GM21786 (cell line): ENCODE results near the gene MINPP1.
"Not testable (repeated sequence)": the region's sequence is repeated elsewhere in the genome, so short reads cannot be mapped to it uniquely, and the experiment has no call there.

Experiments used
- ATAC-seq: cut with Tn5 transposase; IDR thresholded peaks from one replicate; pipeline ENCODE4 v1.9.1; 2021; ENCODE audit not compliant: unreplicated experiment

The MINPP1 gene

DNA sequence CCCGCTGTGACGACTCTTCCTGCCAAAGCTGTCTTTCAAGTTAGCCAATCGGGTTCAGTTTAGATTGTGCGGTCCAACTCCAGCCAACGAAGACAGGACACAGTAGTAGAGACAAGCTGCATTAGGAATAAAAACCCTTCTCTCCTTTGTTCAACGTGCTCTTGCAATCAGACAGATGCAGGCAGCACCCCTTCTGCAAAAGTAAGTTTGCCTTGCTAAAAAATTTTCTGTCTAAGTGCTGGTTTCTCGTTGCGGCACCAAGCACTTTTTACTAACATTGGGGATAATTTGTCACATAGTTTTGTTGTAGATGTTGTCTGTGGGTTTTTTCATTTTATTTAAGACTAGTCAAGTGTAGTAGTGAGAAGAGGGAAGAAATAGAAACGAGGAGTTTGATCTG is 58.1 kb downstream of the MINPP1 start:
- no peak for ATAC-seq

DNA sequence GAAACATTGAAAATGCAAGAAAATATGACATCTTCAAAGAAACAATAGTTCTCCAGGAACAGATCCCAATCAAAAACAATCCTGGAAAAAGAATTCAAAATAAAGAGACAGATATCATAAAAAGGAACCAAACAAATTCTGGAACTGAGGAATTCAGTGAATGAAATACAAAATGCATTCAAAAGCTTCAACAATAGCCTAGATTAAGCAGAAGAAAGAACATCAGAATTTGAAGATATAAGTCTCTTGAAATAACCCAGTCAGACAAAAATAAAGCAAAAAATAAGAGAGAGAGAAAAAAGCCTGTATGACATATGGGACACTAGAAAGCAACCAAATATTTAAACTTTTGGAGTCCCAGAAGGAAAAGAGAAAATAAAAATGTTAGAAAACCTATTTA is 60.3 kb downstream of the MINPP1 start:
- no peak for ATAC-seq

DNA sequence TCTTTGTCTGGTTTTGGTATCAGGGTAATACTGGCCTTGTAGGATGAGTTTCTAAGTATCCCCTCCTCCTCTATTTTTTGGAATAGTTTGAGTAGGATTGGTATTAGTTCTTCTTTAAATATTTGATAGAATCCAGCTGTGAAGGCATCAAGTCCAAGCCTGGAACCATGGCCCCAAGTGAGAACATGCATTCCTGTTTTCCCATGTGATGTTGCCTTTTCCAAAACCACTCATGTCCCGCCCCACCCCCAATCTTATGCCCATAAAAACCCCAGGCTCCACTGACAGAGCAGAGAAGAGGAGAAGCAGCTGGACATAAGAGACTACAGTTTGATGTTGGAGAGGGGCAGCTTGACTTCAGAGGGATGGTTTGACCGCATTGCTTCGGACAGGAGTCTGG is 71.2 kb downstream of the MINPP1 start:
- ATAC-seq = no peak

- no peak for ATAC-seq
Measured at GRCh38 chr10:87578160-87578841, 73.6 kb downstream of the MINPP1 start.

DNA sequence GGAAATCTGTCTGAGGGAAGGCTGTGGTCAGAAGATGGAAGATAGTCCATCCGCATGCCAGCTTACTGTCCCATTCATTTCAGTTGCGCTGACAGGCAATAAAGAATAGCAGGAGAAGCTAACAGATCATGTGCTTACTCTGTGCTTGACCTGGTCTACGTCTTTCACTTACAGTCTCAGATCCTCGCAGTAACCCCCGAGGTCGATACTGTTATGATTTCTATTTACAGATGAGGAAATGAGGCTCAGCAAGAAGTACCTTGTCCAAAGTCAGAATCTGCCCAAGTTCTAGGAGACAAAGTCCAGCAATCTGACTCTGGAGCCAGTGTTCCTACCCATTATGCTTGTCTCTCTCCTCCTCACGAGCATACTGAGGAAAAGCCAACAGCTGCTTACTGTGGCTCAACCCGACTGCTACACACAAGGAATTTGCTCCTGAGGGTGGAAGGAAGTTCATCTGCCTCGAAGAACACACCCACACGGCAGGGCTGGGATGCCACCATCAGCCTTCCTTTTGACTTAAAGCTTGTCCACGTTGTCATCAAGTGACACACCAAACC is 74.2 kb downstream of the MINPP1 start:
- no peak for ATAC-seq

DNA sequence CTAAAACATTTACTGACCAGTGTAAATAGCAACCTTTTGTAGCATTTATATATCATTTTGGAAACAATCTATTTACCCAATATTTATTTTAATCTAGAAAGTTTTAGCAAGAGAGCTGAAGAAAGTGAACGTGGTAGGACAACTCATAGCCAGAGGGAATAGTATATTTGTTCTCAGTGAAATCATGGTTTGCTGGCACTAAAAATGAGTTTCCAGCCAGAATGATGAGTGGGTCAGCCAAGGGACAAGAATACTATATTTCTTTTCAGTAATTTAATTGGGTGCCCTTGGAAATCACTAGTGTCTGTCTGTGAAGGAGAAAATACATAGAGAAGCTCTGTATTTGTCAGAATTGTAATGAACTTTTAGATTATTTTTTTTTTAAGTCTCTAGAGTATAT is 74.9 kb downstream of the MINPP1 start:
- ATAC-seq = no peak

DNA sequence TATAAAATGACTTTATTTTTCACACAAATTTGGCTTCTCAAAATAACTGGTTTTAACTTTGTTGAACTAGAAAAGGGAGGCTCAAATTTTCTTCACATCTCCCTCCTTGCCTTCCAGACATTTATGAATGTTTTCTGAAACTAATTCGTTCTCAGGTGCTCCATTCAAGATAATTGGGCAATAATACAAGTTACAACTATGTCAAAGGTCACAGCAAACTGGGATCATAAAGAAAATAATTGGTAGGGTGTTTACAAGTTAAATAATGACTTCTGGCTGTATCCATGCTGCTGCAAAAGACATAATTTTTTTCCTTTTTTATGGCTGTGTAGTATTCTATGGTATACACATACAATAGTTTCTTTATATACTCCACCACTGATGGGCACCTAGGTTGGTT is 75.3 kb downstream of the MINPP1 start:
- no peak for ATAC-seq

GRCh38 chr10:87585565-87586514 is 81.1 kb downstream of the MINPP1 start:
- no peak for ATAC-seq

DNA sequence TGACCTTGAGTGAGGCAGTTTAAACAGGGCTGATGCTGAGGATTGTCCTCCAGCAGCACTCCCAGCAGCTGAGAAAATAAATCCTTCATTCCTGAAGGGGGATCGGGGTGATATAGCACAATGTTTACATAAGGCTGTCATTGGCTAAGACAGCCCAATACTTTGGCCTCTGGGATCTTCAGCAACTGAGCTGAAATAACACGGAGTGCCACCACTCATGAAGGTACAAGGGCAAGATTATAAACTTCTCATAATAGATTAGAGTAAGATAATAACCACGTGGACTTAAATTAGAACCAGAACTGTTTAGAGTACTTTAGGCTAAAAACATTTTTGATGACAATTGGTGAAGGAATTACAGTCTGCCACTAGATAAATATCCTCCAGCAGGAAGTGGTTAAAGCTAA is 85.0 kb downstream of the MINPP1 start:
- ATAC-seq = no peak

GRCh38 chr10:87590705-87591588 is 86.3 kb downstream of the MINPP1 start:
- no peak for ATAC-seq

DNA sequence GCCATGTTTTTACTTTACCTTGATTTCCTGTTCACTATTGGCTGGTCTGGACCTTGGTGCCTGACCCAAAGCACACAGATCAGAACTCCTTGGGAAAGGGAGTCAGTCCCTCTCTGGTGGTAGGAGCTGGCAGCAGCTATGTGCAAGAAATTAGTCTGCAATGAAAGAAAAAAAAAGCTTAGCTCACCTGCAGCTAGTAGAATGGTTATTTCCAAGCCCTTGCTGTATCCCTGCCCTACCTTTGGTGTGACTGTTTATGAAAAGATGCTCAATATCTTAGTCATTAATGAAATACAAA is 86.8 kb downstream of the MINPP1 start:
- ATAC-seq = no peak

DNA sequence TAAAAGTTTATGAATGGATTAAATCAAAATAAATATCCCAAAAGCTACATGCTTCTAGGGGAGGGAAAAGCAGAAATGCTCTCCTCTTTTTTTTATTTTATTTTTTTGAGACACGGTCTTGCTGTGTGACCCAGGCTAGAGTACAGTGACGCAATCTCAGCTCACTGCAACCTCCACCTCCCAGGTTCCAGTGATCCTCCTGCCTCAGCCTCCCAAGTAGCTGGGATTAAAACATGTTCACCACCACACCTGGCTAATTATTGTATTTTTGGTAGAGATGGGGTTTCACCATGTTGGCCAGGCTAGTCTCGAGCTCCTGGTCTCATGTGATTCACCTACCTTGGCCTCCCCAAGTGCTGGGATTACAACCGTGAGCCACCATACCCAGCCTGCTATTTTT is 88.2 kb downstream of the MINPP1 start:
- ATAC-seq = not testable (repeated sequence)

- ATAC-seq = no peak
Measured at GRCh38 chr10:87593702-87594101, 89.0 kb downstream of the MINPP1 start.

GRCh38 chr10:87594181-87594580 is 89.5 kb downstream of the MINPP1 start:
- no peak for ATAC-seq

GRCh38 chr10:87594864-87595263 is 90.2 kb downstream of the MINPP1 start:
- ATAC-seq = no peak

DNA sequence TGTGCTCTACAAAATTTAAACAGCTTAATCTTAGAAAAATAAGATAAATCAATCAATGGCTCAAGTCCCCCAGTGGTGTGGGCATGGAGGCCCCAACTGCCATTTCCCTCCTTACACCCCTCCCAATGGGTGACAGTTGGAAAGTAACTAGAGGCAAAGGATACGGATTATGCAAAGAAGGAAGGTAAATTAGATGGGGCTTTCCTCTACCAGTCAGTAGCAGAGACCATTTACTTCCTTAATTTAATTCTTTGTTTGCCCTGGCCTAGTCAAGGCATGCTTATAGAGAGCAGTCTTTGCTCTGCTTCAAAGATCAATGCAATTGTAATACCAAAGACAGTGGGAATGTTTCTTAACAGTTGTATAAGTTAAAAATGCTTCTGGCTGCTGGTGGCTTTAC is 91.7 kb downstream of the MINPP1 start:
- no peak for ATAC-seq

- ATAC-seq = no peak
Measured at GRCh38 chr10:87598700-87599099, 94.0 kb downstream of the MINPP1 start.

GRCh38 chr10:87600581-87600980 is 95.9 kb downstream of the MINPP1 start:
- ATAC-seq = no peak
